ENCODE results near the gene ARID1A.

Gene ARID1A

GRCh38 chr1:26781206-26781825 lies 85.5 kb downstream of the ARID1A start:
- TF ChIP-seq CTCF (conservative IDR thresholded peaks at IDR 0.05) (no peak), ZFX (IDR thresholded peaks at IDR 0.05) (no peak)
- H3K27ac ChIP-seq, result no peak overlapping the region

- TF ChIP-seq CTCF (conservative IDR thresholded peaks at IDR 0.05) (no peak), ZFX (IDR thresholded peaks at IDR 0.05) (no peak)
- H3K27ac ChIP-seq, result no peak overlapping the region
Observed at GRCh38 chr1:26782521-26783212, 86.9 kb downstream of the ARID1A start.

- no peak overlapping the region for H3K27ac ChIP-seq
- TF ChIP-seq CTCF (conservative IDR thresholded peaks at IDR 0.05), result no peak
Observed at GRCh38 chr1:26783646-26784022, 87.8 kb downstream of the ARID1A start.

GRCh38 chr1:26784023-26784871 lies 88.4 kb downstream of the ARID1A start:
- H3K27ac ChIP-seq, result no peak overlapping the region
- no peak for TF ChIP-seq CTCF (conservative IDR thresholded peaks at IDR 0.05)
- TF ChIP-seq ZFX (IDR thresholded peaks at IDR 0.05), result no peak

- TF ChIP-seq CTCF (conservative IDR thresholded peaks at IDR 0.05) (no peak), ZFX (IDR thresholded peaks at IDR 0.05) (no peak)
- no peak overlapping the region for H3K27ac ChIP-seq
Observed at GRCh38 chr1:26784886-26785285, 89.1 kb downstream of the ARID1A start.

GRCh38 chr1:26785611-26786436 lies 90.0 kb downstream of the ARID1A start:
- TF ChIP-seq ZFX (IDR thresholded peaks at IDR 0.05) (no peak), CTCF (conservative IDR thresholded peaks at IDR 0.05) (no peak)
- no peak overlapping the region; the same call in 1 of the 2 replicates for H3K27ac ChIP-seq

Data from C4-2B (cell line).